Hepatocyte (in vitro differentiated cells): ENCODE results near the gene KRTAP2-4. TPM values are rescaled to one million over a fixed set of nuclear protein-coding genes. Genes with fewer than 3 reads are reported as not detected.

Source experiments
- DNase-seq: peaks from one replicate; pipeline ENCODE4 v3.0.0-alpha.2; 2016; ENCODE audit warnings: low spot score
- H2AFZ ChIP-seq: fragments of 200-600 bp; sonication (generic); 2 replicates; pipeline ENCODE4 v1.6.0; 2016; ENCODE audit warnings: antibody characterized with exemption, mild to moderate bottlenecking
- H3K27ac ChIP-seq: fragments of 200-600 bp; sonication (generic); 2 replicates; pipeline ENCODE4 v1.5.1; 2016; ENCODE audit warnings: mild to moderate bottlenecking
- H3K27me3 ChIP-seq: fragments of 200-600 bp; sonication (generic); 2 replicates; pipeline ENCODE4 v1.6.1; 2016
- H3K36me3 ChIP-seq: fragments of 200-600 bp; sonication (generic); replicated peaks from 2 replicates; pipeline ENCODE4 v1.5.1; 2016; ENCODE audit warnings: low read depth; ENCODE audit not compliant: insufficient read depth
- H3K4me1 ChIP-seq: fragments of 200-600 bp; sonication (generic); 2 replicates; pipeline ENCODE4 v1.5.1; 2016; ENCODE audit warnings: mild to moderate bottlenecking, moderate library complexity; ENCODE audit not compliant: insufficient read depth
- H3K4me2 ChIP-seq: fragments of 200-600 bp; sonication (generic); 2 replicates; pipeline ENCODE4 v1.6.0; 2016
- H3K4me3 ChIP-seq: fragments of 200-600 bp; sonication (generic); 2 replicates; pipeline ENCODE4 v1.5.1; 2016; ENCODE audit warnings: mild to moderate bottlenecking
- H3K79me2 ChIP-seq: fragments of 200-600 bp; sonication (generic); 2 replicates; pipeline ENCODE4 v1.6.0; 2017; ENCODE audit warnings: mild to moderate bottlenecking
- H3K9me2 ChIP-seq: fragments of 200-600 bp; sonication (generic); replicated peaks from 2 replicates; pipeline ENCODE4 v1.6.0; 2017; ENCODE audit warnings: mild to moderate bottlenecking; ENCODE audit not compliant: insufficient read depth
- H3K9me3 ChIP-seq: fragments of 200-600 bp; sonication (generic); 2 replicates; pipeline ENCODE4 v1.5.1; 2016; ENCODE audit warnings: low read depth, mild to moderate bottlenecking
- H4K20me1 ChIP-seq: fragments of 200-600 bp; sonication (generic); 2 replicates; pipeline ENCODE4 v1.6.0; 2016; ENCODE audit warnings: mild to moderate bottlenecking; ENCODE audit not compliant: insufficient read depth, poor library complexity, severe bottlenecking
- EZH2 ChIP-seq: fragments of 200-600 bp; sonication (generic); IDR thresholded peaks from 2 replicates; pipeline ENCODE4 v1.6.1; 2016; ENCODE audit warnings: antibody characterized with exemption, mild to moderate bottlenecking, borderline replicate concordance
- EZH2phosphoT487 ChIP-seq: fragments of 200-600 bp; sonication (generic); IDR thresholded peaks from one replicate; pipeline ENCODE4 v1.6.1; 2018; ENCODE audit warnings: antibody characterized with exemption, mild to moderate bottlenecking, low read depth, moderate library complexity; ENCODE audit not compliant: unreplicated experiment, severe bottlenecking
- WGBS: methylation state at CpG from one replicate; pipeline ENCODE4 v1.1.6; 2016; ENCODE audit warnings: low lambda C conversion rate; ENCODE audit errors: missing lambda C conversion rate; 5-methylcytosine and 5-hydroxymethylcytosine counted together
- polyA plus RNA-seq: library from polyadenylated mRNA; unstranded; fragments of >200 nt; fragmentation: Nextera tagmentation; extraction: Ambion mirVana; gene quantifications from 2 replicates; pipeline ENCODE4 v1.2.1, GENCODE V29; 2016
- total RNA-seq: library from RNA; depleted of rRNA; stranded (reverse); fragments of >200 nt; gene quantifications from 2 replicates; pipeline ENCODE4 v1.2.3, GENCODE V29; 2014
- TF ChIP-seq, protein P1 (sequence below): fragments of 200-600 bp; sonication (generic); IDR thresholded peaks from 2 replicates; pipeline ENCODE4 v1.5.1; 2016; ENCODE audit warnings: antibody characterized with exemption, mild to moderate bottlenecking; ENCODE audit not compliant: poor library complexity

The KRTAP2-4 gene
- total and polyA plus RNA-seq, 2 experiments from 2014 or later, result not detected

DNA sequence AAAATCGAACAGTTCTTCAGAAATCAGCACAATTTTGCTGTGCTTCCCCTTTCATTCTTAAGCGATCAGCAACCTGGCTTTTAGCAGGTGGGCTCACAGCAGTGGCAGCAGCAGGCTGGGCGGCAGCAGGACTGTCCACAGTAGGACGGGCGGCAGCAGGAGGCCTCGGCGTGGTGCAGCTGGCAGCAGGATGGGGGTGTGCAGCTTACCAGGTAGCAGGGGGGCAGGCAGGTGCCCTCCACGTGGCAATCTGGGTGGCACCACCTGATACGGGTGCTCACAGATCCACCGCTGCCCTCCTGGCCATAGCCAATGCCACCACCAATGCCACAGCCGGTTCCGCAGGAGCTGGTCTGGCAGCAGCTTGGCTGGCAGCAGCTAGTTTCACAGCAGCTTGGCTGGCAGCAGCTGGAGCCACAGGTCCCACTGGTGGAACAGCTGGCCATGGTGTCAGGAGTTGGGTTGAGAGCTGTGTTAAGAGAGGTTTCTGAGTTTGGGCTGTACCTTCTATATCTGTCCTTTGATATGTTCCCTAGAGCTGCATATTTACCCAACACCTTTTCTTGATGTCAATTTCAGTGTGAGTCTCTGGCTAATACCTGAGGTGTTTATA, 35.9 kb downstream of the KRTAP2-4 start, which contains the start of gene KRTAP1-4:
Gene KRTAP1-4 (minus strand): TSS at position 563 of the 613 bp plus-strand sequence. CDS start 117 bp downstream, at position 446.
- no peaks in the 10 kb centered on the region for H4K20me1 ChIP-seq
- no peak within 1 kb of the TSS for H3K4me3 ChIP-seq
- no peak for DNase-seq
- no peaks in the 10 kb centered on the region for H3K9me2 ChIP-seq
- H3K4me1 ChIP-seq, result no peaks in the 10 kb centered on the region
- no peaks in the 10 kb centered on the region for H3K79me2 ChIP-seq
- H3K27me3 ChIP-seq, result peaks cover 3% of the 10 kb centered on the region
- WGBS, result 89% methylated on average over 11 of the region's 12 CpGs
- H3K36me3 ChIP-seq, result no peaks in the 10 kb centered on the region
- H3K4me2 ChIP-seq, result no peak within 1 kb of the TSS
- TF ChIP-seq EZH2phosphoT487 (no peak), EZH2 (no peak)
- TF ChIP-seq, protein P1, sequence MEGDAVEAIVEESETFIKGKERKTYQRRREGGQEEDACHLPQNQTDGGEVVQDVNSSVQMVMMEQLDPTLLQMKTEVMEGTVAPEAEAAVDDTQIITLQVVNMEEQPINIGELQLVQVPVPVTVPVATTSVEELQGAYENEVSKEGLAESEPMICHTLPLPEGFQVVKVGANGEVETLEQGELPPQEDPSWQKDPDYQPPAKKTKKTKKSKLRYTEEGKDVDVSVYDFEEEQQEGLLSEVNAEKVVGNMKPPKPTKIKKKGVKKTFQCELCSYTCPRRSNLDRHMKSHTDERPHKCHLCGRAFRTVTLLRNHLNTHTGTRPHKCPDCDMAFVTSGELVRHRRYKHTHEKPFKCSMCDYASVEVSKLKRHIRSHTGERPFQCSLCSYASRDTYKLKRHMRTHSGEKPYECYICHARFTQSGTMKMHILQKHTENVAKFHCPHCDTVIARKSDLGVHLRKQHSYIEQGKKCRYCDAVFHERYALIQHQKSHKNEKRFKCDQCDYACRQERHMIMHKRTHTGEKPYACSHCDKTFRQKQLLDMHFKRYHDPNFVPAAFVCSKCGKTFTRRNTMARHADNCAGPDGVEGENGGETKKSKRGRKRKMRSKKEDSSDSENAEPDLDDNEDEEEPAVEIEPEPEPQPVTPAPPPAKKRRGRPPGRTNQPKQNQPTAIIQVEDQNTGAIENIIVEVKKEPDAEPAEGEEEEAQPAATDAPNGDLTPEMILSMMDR, result no peak
- H2AFZ ChIP-seq, result no peak within 1 kb of the TSS
- H3K9me3 ChIP-seq, result no peaks in the 10 kb centered on the region
- H3K27ac ChIP-seq, result no peak within 1 kb of the TSS

DNA sequence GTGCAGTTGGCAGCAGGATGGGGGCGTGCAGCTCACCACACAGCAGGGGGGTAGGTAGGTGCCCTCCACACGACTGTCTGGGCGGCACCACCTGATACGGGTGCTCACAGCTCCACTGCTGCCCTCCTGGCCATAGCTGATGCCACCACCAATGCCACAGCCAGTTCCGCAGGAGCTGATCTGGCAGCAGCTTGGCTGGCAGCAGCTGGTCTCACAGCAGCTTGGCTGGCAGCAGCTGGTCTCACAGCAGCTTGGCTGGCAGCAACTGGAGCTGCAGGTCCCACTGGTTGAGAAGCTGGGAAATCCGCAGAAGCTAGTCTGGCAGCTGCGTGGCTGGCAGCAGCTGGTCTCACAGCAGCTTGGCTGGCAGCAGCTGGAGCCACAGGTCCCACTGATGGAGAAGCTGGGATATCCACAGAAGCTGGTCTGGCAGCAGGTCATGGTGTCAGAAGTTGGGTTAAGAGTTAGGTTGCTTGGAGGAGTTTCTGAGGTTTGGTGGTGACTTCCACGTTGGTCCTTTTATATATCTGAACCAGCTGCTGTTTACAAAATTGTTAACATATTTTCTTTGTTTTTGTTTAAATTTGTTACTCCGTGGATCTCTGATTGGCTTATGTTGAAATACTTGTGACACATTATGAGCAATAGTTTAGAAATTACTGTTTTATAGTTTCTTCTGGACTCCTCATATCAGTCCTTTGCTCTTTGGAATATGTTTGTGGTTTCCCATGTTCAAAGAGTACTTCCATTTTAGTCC, 38.8 kb downstream of the KRTAP2-4 start, which contains the start of gene KRTAP1-5:
Gene KRTAP1-5 (minus strand): TSS at position 494 of the 757 bp plus-strand sequence. CDS start 53 bp downstream, at position 441.
- Histone ChIP-seq H3K9me3 (no peaks in the 10 kb centered on the region), H2AFZ (no peak within 1 kb of the TSS), H3K9me2 (no peaks in the 10 kb centered on the region), H4K20me1 (no peaks in the 10 kb centered on the region), H3K27me3 (peaks cover 3% of the 10 kb centered on the region), H3K36me3 (no peaks in the 10 kb centered on the region), H3K4me2 (no peak within 1 kb of the TSS), H3K79me2 (no peaks in the 10 kb centered on the region), H3K4me1 (no peaks in the 10 kb centered on the region), H3K4me3 (no peak within 1 kb of the TSS), H3K27ac (no peak within 1 kb of the TSS)
- WGBS, result 77% methylated on average over 9 of the region's 9 CpGs
- TF ChIP-seq, protein P1, result no peak
- TF ChIP-seq EZH2phosphoT487 (no peak), EZH2 (no peak)
- no peak for DNase-seq

DNA sequence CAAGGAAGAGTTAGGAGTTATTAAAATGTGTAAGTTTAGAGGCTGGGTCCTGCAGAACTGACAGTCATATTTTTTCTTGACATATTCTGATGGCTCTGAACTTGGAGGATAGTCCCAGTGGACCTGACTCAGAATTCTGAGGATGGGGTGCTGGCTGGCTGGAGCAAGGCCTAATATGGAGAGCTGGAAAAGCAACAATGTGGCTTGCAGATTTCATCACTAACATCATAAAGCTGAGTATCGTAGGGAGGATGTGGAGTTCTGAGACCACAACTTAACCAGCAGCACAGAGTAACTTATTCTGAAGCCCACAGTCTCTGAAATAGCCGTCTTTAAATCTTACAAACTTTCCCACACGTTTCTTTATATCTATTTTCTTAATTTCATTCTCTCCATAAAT, 41.0 kb downstream of the KRTAP2-4 start:
- no peaks in the 10 kb centered on the region for H3K36me3 ChIP-seq
- no peak for DNase-seq
- H3K9me2 ChIP-seq, result no peaks in the 10 kb centered on the region
- H3K9me3 ChIP-seq, result no peaks in the 10 kb centered on the region
- H4K20me1 ChIP-seq, result no peaks in the 10 kb centered on the region
- TF ChIP-seq, protein P1, result no peak
- TF ChIP-seq EZH2, result no peak
- no peak for TF ChIP-seq EZH2phosphoT487
- no peaks in the 10 kb centered on the region for H3K4me1 ChIP-seq
- no peak overlapping the region for H3K4me3 ChIP-seq
- no peak overlapping the region for H2AFZ ChIP-seq
- no peaks in the 10 kb centered on the region for H3K27me3 ChIP-seq
- no peak overlapping the region for H3K4me2 ChIP-seq
- H3K79me2 ChIP-seq, result no peaks in the 10 kb centered on the region
- no peak overlapping the region for H3K27ac ChIP-seq
- WGBS, result 93% methylated on average over 3 of the region's 3 CpGs
